Kidney epithelial cell (primary cell): ENCODE measurements around the gene DPY19L1. TPM values are rescaled to one million over a fixed set of nuclear protein-coding genes. Genes with fewer than 3 reads are reported as not detected.
"Not testable (repeated sequence)": the region's sequence is repeated elsewhere in the genome, so short reads cannot be mapped to it uniquely, and the experiment has no call there.

ENCODE experiments used
- DNase-seq: peaks from one replicate; pipeline ENCODE4 v3.0.0-alpha.2; 2010; ENCODE audit warnings: low read depth
- H3K27me3 ChIP-seq: 2 replicates; pipeline ENCODE4 v1.6.0; 2011; ENCODE audit warnings: low read length; ENCODE audit not compliant: control insufficient read depth, insufficient read depth
- H3K36me3 ChIP-seq: 2 replicates; pipeline ENCODE4 v1.5.1; 2011; ENCODE audit warnings: low read length; ENCODE audit not compliant: control insufficient read depth, insufficient read depth
- H3K4me3 ChIP-seq: 2 replicates; pipeline ENCODE4 v1.5.1; 2011; ENCODE audit warnings: low read depth, mild to moderate bottlenecking, control low read depth, low read length
- total RNA-seq: library from RNA; depleted of rRNA; stranded (reverse); fragments of >200 nt; gene quantifications from 2 replicates; pipeline ENCODE4 v1.2.3, GENCODE V29; 2015
- TF ChIP-seq, protein P1 (sequence below): IDR thresholded peaks from 2 replicates; pipeline ENCODE4 v1.5.1; 2011; ENCODE audit warnings: mild to moderate bottlenecking, moderate library complexity, low read length, control low read depth, inconsistent platforms; ENCODE audit not compliant: insufficient read depth, poor library complexity, severe bottlenecking

Gene DPY19L1
- total RNA-seq, 1 donor from 2014 or later = 64.3 TPM

DNA sequence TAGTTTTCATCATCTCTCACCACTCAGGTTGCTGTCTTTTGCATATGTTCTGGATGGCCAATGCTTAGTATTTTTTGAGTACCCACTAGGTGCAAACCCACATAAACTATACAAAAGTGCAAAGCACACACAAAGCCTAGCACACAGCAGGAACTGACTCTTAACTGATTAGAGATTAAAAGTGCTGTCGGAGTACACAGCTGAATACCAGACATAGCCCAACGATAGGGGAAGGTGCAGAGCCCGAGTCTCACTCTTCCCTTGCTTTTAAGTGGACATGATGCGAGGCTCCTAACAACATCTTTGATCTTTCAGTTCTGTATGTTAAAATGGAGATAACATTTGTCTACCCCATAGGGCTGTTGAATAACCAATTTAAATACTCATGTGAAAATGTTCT, 90.8 kb downstream of the DPY19L1 start:
- H3K36me3 ChIP-seq = no peaks in the 10 kb centered on the region
- no peak for DNase-seq
- TF ChIP-seq, protein P1, sequence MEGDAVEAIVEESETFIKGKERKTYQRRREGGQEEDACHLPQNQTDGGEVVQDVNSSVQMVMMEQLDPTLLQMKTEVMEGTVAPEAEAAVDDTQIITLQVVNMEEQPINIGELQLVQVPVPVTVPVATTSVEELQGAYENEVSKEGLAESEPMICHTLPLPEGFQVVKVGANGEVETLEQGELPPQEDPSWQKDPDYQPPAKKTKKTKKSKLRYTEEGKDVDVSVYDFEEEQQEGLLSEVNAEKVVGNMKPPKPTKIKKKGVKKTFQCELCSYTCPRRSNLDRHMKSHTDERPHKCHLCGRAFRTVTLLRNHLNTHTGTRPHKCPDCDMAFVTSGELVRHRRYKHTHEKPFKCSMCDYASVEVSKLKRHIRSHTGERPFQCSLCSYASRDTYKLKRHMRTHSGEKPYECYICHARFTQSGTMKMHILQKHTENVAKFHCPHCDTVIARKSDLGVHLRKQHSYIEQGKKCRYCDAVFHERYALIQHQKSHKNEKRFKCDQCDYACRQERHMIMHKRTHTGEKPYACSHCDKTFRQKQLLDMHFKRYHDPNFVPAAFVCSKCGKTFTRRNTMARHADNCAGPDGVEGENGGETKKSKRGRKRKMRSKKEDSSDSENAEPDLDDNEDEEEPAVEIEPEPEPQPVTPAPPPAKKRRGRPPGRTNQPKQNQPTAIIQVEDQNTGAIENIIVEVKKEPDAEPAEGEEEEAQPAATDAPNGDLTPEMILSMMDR = no peak
- H3K27me3 ChIP-seq = no peaks in the 10 kb centered on the region
- no peak overlapping the region for H3K4me3 ChIP-seq

- H3K36me3 ChIP-seq, DNase-seq, H3K27me3 ChIP-seq, H3K4me3 ChIP-seq: not testable (repeated sequence)
These were observed 91.3 kb downstream of the DPY19L1 start for GRCh38 chr7:34945894-34946477.

- TF ChIP-seq, protein P1 = no peak
- H3K4me3 ChIP-seq = no peak overlapping the region
- H3K36me3 ChIP-seq = no peaks in the 10 kb centered on the region
- DNase-seq = peak; percentile 25
- no peaks in the 10 kb centered on the region for H3K27me3 ChIP-seq
These were observed 98.1 kb downstream of the DPY19L1 start for GRCh38 chr7:34939175-34939574.

- H3K4me3 ChIP-seq, H3K36me3 ChIP-seq, DNase-seq, H3K27me3 ChIP-seq: not testable (repeated sequence)
These were observed 101.5 kb downstream of the DPY19L1 start for GRCh38 chr7:34935735-34936165.

- TF ChIP-seq, protein P1 = no peak
- DNase-seq = no peak
- Histone ChIP-seq H3K27me3 (no peaks in the 10 kb centered on the region), H3K36me3 (no peaks in the 10 kb centered on the region), H3K4me3 (no peak overlapping the region)
These were observed 105.5 kb downstream of the DPY19L1 start for GRCh38 chr7:34931739-34932138.

DNA sequence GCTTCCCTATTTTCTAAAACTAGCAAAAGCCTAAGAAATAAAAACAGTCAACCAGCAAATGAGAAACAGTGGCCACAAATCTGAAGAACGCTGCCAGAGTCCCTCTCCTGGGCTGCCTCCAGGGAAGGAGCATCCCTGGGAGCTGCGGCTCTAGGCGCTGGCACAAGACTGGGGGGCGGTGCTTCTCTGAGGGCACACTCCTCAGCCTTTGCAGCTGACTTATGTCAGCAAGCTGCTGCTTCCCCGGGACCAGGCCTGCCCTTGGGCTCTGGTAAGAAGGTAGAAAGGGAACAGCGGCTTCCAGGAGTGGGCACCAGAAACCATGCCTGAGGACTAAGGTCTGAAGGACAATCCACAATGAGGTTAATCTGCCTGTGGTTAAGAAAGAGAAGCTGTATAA, 107.5 kb downstream of the DPY19L1 start:
- not testable (repeated sequence) for H3K4me3 ChIP-seq, H3K36me3 ChIP-seq, H3K27me3 ChIP-seq, DNase-seq

DNA sequence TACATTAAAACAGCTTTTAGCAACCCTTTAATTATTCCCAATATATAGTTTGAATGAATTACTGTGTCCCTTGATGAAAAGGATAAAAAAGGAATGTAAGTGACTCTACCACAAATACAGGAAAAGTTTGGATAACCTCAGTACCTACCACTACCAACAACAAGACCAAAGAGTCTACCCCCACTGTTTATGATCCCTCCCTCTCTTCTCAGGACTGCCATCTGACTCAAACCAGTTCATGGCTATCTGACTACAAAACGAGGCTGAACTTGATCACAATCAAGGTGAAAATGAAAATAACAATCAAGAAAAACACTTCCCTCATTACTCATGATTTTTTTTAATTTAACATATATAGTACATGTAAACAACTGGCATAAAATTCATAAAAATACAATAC, 108.7 kb downstream of the DPY19L1 start:
- no peak for DNase-seq
- Histone ChIP-seq H3K27me3 (no peaks in the 10 kb centered on the region), H3K4me3 (no peak overlapping the region), H3K36me3 (no peaks in the 10 kb centered on the region)
- TF ChIP-seq, protein P1 = no peak
